HG03139 (cell line): ENCODE data around the gene CCND1.
A peak's percentile ranks its signal among the peaks of the same experiment; 100 is the strongest.

ENCODE experiments used
- ATAC-seq: cut with Tn5 transposase; IDR thresholded peaks from one replicate; pipeline ENCODE4 v1.9.1; 2021; ENCODE audit not compliant: unreplicated experiment

CCND1 gene

DNA sequence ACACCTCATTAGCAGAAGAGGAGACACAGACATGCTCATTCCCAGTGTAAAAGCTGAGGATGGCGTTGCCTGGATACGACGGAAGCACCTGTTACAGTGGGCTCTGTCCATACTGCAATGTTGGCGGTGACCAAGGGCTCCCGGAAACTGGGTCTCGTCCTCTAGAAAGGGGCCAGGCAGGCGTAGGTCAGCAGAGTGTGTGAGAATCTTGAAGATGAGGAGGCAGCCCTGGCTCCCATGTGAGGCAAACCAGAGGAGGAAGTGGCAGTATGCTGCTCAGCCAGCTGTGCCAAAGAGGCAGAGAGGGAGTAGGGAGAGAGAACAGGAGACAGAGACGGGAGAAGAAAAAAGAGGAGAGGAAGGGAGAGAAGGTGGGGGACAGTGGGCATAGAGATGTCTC is 23.9 kb downstream of the CCND1 start:
- ATAC-seq = no peak

- ATAC-seq = no peak
These were observed 24.7 kb downstream of the CCND1 start for GRCh38 chr11:69665669-69666068.

DNA sequence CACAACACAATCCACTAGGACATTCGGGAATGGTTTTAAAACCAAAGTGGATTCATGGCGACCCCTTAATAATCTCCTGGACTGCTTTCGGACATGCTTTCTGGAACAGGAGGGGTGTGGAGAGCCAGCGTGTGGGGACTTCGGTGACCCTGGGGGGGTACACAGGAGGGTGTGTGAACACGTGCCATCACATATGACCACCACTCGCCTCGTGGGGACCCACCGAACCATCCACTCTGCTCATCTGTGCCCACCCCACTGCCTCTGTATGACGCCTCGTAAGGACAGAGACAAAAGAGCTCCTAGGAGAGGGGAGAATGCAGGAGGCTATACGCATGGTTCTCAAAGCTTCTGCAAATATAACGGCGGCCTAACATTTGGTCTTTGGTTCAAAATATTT is 25.3 kb downstream of the CCND1 start:
- ATAC-seq = no peak

DNA sequence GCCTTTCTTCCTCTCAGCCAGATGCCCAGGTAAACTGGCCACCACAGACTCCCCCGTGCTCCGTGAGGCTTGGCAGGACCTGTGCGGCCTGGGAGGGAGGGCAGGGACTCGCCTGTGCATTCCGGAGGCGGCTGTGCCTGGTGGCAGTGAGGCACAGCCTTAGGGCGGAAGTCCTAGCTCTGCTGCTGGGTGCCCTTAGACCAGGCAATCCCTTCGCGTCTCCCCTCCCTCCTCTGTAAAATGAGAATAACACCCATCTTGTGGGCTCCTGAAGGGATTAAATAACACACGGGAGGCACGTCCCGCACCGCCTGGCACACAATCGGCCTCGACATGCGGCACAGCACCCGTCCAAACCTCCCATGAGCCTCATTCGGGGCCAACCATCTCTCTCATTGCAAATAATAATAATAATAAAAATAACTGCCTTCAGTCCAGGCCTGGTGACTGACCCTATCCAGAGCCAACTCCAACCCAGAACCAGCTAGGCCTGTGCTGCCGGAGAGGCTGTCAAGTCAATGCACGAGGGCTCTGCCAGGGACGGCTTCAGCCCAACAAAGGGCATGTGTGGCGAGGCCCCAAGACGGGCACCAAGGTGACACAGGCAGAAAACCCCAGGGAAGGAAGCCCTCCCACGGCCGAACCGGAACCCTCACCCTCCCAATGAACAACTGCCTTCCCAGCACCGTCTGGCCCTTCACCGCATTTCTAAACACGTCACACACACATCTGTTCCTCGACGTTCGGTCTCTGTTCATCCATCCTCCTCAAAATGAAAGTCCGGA is 26.0 kb downstream of the CCND1 start:
- ATAC-seq = no peak

DNA sequence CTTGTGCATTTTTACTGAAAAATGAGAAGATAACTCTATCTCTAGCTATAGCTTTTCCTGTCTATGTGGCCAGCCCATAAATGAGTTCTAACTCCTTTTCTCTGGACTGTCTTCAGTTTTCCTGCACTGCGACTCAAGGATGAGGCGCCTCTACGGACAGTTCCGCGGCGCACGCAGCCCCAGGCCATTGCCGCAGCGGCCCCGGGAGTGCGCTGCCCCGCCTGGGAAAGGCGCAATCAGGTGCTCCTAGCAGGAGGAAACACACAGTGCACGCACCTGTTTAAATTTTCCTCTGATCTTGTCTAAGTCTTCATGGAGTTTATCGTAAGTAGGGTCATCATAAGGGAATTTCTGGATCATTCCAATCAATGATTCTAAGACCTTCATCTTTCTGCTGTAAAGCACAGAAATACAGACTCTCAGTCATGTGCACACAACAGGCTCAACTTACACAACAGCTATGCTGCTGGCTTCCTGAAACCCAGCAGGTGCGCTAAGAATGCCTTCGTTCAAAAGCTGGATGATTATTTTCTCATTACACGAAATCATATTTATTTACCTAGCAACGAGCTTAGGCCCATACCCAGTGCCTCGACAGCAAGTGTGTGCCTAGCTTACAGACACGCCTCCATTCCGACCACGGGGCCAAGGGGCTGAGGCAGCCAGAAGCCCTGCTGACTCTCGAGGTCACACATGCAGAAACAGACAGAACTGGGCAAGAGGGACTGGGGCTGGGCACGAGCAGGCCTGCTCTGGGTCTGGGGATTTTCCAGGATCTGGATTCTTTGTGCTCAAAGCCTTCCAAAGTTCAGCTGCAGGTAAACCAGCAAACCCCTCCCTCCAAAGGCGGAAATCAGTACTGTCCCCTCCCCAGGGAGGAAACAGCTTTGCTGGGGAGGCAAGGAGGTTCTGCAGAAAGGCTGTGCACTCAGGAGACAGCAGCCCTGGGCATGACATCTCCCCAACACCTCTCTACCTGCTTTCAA is 27.0 kb downstream of the CCND1 start:
- no peak for ATAC-seq

DNA sequence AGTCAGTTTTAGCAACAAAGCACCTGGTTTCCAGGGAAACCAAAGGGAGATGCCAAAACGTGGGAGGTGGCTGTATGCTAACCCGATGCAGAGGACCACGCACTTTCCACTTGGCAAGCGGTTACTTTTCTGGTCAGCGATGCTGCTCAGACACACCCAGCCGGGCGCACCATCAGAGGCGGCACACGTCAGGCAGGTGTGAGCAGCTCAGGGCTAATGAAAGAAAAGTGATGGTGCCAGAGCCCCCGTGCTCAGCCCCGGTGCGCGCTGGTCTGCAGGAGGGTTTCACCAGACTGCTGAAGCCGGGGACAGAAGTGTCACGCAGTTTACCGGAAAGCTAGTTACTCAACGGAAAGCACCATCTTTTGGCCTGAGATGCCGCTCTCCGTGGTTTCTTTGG is 28.5 kb downstream of the CCND1 start:
- ATAC-seq = no peak

GRCh38 chr11:69670158-69670845 is 29.3 kb downstream of the CCND1 start:
- no peak for ATAC-seq

- no peak for ATAC-seq
These were observed 30.9 kb downstream of the CCND1 start for GRCh38 chr11:69671734-69672465.

DNA sequence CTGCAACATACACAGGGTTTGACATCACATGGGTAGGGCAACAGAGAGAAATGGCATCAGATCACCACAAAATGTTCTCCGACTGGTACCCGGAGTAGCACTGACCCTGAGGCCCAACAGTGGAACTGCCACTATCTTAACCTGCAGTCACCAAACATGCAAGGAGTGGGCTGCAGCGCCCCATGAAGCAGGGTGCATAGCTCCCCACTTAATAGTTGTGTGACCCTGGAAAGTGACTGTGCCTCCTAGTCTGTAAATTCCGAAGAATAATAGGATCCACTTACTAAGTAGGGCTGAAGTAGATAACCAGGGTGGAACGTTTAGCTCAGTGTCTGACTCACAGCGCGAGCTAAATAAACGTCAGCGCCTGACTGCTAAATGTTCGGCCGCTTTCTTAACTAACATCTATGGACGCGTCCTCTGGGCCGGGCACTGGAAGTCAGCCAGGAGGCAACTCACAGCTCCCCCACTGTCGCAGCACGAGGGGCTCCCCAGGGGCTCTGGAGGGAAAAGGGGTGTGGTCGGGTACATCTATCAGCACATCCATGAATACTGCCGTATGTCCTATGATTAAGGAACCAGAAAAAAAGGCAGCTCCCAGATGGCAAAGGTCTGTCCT is 33.4 kb downstream of the CCND1 start:
- no peak for ATAC-seq

- ATAC-seq = peak; percentile 78
These were observed 34.1 kb downstream of the CCND1 start, which contains the start of gene LTO1 for GRCh38 chr11:69674886-69675714. LTO1 (minus strand) TSS chr11:69675353; CDS start chr11:69675239, 114 bp downstream.

DNA sequence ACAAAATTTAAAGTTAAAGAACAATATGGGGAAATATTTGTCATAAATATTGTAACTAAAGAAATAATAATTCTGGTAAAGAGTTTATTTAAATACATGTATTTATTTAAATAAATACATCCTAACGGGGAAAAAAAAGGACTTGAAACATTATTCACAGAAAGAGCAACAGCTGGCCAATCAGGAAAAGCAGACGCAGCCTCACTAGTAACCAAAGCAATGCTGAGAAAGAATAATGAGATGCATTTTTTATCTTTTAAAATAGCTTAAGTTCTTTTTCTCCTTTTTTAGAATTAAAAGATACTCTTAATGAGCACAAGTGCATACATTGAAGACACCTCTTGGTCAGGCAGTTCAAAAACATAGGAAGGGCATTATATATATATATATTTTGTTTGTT is 36.8 kb downstream of the CCND1 start:
- no peak for ATAC-seq

DNA sequence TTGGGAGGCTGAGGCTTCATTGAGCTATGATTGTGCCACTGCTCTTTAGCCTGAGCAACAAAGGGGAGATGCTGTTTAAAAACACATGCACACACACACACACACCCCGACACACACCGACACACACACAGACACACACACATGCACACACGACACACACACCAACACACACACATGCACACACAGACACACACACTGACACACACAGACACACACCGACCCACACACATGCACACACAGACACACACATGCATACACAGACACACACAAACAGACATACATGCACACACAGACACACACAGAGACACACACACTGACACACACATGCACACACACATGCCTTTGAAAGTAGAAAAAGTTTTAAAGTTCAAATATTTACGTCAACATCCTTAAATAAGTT is 39.7 kb downstream of the CCND1 start:
- no peak for ATAC-seq

DNA sequence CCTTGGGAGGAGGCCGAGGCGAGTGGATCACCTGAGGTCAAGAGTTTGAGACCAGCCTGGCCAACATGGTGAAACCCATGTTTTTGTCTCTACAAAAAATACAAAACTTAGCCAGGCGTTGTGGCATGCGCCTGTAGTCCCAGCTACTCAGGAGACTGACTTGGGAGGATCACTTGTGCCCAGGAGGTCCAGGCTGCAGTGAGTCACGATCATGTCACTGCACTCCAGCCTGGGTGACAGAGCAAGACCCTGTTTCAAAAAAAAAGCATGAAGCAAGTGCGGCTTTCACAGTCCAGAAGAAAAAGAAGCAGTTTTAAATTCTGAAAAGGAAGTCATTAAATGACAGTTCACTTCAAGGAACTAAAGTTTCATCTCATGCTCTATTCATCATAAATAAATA is 41.3 kb downstream of the CCND1 start:
- ATAC-seq = no peak

DNA sequence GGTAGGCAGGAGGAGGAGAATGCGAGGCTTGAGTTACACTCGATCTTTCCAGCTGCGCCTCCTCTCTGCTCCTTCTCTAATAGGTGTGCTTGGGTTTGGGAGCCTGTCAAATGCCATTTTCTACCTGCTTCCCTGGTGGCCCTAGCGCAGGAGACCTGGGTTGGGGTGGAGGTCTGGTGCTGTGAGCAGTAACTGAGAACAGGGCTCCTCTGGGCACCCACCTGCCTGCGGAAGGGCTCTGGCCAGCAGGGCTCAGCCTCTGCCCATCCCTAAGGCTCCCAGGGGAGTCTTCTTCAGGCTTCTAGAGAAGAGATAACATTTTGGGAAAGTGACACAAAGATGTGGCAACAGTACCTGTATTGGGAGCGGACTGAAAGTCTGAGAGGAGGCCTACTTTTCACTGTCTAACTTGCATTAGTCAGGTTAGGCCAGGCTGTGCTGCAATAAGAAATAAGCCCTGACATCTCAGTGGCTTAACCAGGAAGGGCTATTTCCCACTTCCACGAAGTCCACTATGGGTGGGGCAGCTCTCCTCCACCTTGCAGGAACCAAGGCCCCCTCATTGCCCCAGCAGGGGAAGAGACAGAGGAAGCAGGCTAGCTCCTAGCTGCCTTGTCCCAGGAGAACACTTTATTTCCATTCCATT is 41.8 kb downstream of the CCND1 start:
- no peak for ATAC-seq

DNA sequence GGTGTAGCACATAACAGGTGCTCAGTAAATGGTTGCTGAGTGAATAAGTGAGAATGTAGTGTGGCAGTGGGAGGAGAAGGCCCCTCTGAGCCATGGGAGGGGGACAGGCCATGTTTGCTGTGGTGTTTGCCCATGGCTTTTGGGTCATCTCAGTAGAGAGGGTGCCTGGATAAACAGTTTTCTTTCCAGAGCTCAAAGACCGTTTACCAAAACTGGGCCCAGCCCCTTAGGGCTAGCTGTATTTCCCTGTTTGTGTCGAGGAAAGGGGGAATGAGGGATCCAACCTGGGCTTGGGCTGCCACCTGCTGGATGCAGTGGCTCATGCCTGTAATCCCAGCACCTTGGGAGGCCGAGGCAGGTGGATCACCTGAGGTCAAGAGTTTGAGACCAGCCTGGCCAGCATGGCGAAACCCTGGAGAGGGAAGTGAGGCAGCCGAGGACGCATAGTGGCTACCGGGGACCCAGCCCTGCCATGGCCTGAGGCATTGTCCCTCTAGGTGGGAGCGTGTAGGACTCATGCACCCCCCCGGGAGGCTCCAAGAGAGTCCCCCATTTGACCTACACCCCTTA is 42.9 kb downstream of the CCND1 start:
- no peak for ATAC-seq

GRCh38 chr11:69684651-69685050 is 43.7 kb downstream of the CCND1 start:
- no peak for ATAC-seq

- ATAC-seq = no peak
These were observed 44.4 kb downstream of the CCND1 start for GRCh38 chr11:69685348-69685747.

GRCh38 chr11:69686452-69686851 is 45.5 kb downstream of the CCND1 start:
- no peak for ATAC-seq

DNA sequence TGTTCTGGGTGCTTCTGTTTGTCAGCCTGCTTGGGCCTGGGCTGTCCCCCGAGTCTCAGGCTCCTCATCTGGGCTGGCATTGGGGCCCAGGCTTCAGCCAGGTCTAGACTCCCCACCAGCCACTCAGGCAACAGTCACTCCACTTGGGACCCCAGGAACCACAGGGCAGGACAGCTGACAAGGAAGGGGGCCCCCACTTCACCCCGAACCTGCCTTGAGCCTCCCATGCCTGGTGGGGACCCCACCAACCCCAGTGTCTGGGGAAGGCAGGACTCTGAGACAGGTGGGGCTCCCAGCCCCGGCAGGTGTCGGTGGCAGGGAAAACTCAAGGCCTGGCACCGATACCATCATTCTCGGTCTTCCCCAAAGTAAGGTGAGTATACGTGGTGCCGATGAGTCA is 45.9 kb downstream of the CCND1 start:
- no peak for ATAC-seq
